Measurements from ENCODE around the gene AJAP1. TPM values are rescaled to one million over a fixed set of nuclear protein-coding genes. Genes with fewer than 3 reads are reported as not detected.

The AJAP1 gene
- total and polyA plus RNA-seq, 2 of the 13 experiments (the other 11 are each of a cell fraction or from before 2014, with no cell fraction given): not detected

DNA sequence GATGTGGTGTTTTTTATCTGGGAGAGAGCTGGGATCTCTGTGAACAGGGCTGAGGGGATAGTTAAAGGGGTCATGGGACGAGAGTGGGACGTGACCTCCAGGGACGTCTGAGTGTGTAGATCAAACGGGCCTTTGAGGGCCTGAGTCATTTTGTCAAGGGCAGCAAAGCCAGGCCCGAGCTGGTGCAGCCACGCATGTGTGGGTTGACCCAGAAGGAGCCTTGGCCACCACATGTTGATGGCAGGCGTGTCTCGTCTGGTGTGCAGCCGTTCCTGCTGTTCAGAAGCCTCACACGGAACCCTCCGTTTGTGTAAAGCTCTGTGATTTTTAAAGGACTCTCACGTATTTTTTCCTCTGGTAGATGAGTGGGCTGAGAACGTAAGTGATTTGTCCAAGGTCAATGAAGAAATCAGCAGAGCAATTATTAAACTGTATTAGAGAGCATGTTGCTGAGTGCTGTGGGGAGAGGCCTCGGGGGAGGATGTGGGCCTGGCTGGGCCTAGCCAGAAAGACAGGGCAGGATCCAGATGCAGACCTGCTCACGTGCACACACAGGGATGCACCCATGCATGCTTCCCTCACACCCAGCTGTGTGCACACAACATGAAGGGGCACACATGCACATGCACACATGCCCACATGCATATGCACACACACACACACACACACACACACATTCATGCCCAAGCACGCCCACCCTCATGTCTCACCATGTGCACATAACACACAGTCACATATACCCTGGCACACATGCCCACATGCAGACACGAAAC is 89.8 kb downstream of the AJAP1 start:
- DNase-seq (ENCODE audit: low spot score) (no peak), FAIRE-seq (no peak), ATAC-seq (no peak)
- ChIA-PET POLR2A (no interaction called here), CTCF (ENCODE audit: low intra/inter-chr PET ratio, low total read pairs) (no interaction called here)
- H3K27me3 ChIP-seq (ENCODE audit: control insufficient read depth in 1 of 2, insufficient read depth in 2 of 2, low read length in 2 of 2): peaks cover 0 to 2% of the 10 kb centered on the region in 2 experiments; a peak in 3 of 5 replicates
- no peak overlapping the region for H3K27ac ChIP-seq (ENCODE audit: extremely low read length, insufficient read depth, low read length)
- no peak overlapping the region for H3K4me2 ChIP-seq (ENCODE audit: low read depth, low read length)
- no peak overlapping the region for H3K9ac ChIP-seq (ENCODE audit: insufficient read depth, low read depth, low read length)
- no peak overlapping the region for H3K4me3 ChIP-seq (replicated peaks in 1 of 3; ENCODE audit: insufficient read depth in 1 of 3, low read depth in 2 of 3, low read length in 3 of 3)
- H2AFZ ChIP-seq (ENCODE audit: low read length): no peak overlapping the region
- no peaks in the 10 kb centered on the region for H4K20me1 ChIP-seq (ENCODE audit: insufficient read depth, low read length)
- in situ Hi-C loops (cut with HindIII; ENCODE audit: extremely low pct_ligation_motif_present, low pct_unique_long_range_greater_than_20kb) (no loop called here), intact Hi-C loops (cut with micrococcal nuclease; ENCODE audit: unreplicated experiment) (loop anchor here (2.0 kb wide), 1 partner anchor 87 kb away; no protein-coding TSS in a partner anchor)
- H3K79me2 ChIP-seq (ENCODE audit: insufficient read depth, low read length): no peaks in the 10 kb centered on the region
- no TSS peak for BruUV-seq (replicated peaks)
- no peaks in the 10 kb centered on the region for H3K36me3 ChIP-seq (replicated peaks in 1 of 2; ENCODE audit: control insufficient read depth in 1 of 2, insufficient read depth in 2 of 2, low read length in 2 of 2)
- no peak for TF ChIP-seq NFE2L1 (CRISPR knock-in tag; IDR thresholded peaks at IDR 0.05; ENCODE audit: borderline replicate concordance)
- TF ChIP-seq, protein P1, sequence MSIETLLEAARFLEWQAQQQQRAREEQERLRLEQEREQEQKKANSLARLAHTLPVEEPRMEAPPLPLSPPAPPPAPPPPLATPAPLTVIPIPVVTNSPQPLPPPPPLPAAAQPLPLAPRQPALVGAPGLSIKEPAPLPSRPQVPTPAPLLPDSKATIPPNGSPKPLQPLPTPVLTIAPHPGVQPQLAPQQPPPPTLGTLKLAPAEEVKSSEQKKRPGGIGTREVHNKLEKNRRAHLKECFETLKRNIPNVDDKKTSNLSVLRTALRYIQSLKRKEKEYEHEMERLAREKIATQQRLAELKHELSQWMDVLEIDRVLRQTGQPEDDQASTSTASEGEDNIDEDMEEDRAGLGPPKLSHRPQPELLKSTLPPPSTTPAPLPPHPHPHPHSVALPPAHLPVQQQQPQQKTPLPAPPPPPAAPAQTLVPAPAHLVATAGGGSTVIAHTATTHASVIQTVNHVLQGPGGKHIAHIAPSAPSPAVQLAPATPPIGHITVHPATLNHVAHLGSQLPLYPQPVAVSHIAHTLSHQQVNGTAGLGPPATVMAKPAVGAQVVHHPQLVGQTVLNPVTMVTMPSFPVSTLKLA (IDR thresholded peaks at IDR 0.05): peak; percentile 73
- H3K9me3 ChIP-seq (ENCODE audit: low read length): no peaks in the 10 kb centered on the region
- no peaks in the 10 kb centered on the region for H3K4me1 ChIP-seq (ENCODE audit: insufficient read depth, low read length)
- WGBS (ENCODE audit: low lambda C conversion rate): 8% methylated on average over 10 of the region's 17 CpGs

DNA sequence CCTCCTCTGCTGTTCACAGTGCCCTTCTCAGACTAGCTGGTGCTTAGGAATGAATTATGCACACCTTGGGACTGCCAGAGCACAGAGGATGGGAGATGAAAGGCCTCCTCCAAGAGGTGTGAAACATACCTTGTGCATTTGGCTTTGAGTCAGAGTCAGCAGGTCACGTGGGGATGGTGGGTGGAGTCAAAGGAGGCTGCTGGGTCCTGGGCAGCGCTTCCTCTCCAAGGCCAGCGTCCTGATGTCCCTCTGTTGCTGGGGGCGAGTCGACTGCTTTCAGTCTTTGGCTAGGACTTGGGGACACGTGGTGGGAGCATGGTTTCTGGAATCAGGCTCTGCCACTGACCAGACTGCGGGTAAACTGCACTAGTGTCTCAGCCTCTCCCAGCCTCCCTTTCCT is 91.2 kb downstream of the AJAP1 start:
- intact Hi-C loops (cut with micrococcal nuclease; ENCODE audit: unreplicated experiment): no loop called here
- FAIRE-seq (no peak), ATAC-seq (no peak), DNase-seq (ENCODE audit: low spot score) (no peak)
- CTCF ChIA-PET (ENCODE audit: low intra/inter-chr PET ratio, low total read pairs): no interaction called here
- H3K4me3 ChIP-seq (replicated peaks in 1 of 3; ENCODE audit: insufficient read depth in 1 of 3, low read depth in 2 of 3, low read length in 3 of 3): no peak overlapping the region
- H3K27me3 ChIP-seq (ENCODE audit: control insufficient read depth in 1 of 2, insufficient read depth in 2 of 2, low read length in 2 of 2): peaks cover 0 to 2% of the 10 kb centered on the region in 2 experiments; a peak in 3 of 5 replicates
- no peak overlapping the region for H3K4me2 ChIP-seq (ENCODE audit: low read depth, low read length)
- 0% methylated on average over 1 of the region's 7 CpGs for WGBS (ENCODE audit: low lambda C conversion rate)
- no peak overlapping the region for H2AFZ ChIP-seq (ENCODE audit: low read length)
- H3K27ac ChIP-seq (ENCODE audit: extremely low read length, insufficient read depth, low read length): no peak overlapping the region
- H3K9me3 ChIP-seq (ENCODE audit: low read length): no peaks in the 10 kb centered on the region
- H3K9ac ChIP-seq (ENCODE audit: insufficient read depth, low read depth, low read length): no peak overlapping the region
- in situ Hi-C loops (cut with HindIII; ENCODE audit: extremely low pct_ligation_motif_present, low pct_unique_long_range_greater_than_20kb): no loop called here
- POLR2A ChIA-PET: no interaction called here
- no peaks in the 10 kb centered on the region for H3K4me1 ChIP-seq (ENCODE audit: insufficient read depth, low read length)
- no TSS peak for BruUV-seq (replicated peaks)
- no peaks in the 10 kb centered on the region for H4K20me1 ChIP-seq (ENCODE audit: insufficient read depth, low read length)
- H3K36me3 ChIP-seq (replicated peaks in 1 of 2; ENCODE audit: control insufficient read depth in 1 of 2, insufficient read depth in 2 of 2, low read length in 2 of 2): no peaks in the 10 kb centered on the region
- H3K79me2 ChIP-seq (ENCODE audit: insufficient read depth, low read length): no peaks in the 10 kb centered on the region
- no peak for TF ChIP-seq THYN1 (CRISPR knock-in tag; IDR thresholded peaks at IDR 0.05; ENCODE audit: borderline replicate concordance, low read depth)
- no peak for TF ChIP-seq SALL1 (CRISPR knock-in tag; IDR thresholded peaks at IDR 0.05)
- no peak for TF ChIP-seq ZNF615 (CRISPR knock-in tag; IDR thresholded peaks at IDR 0.05; ENCODE audit: borderline replicate concordance)
- TF ChIP-seq ISX (CRISPR knock-in tag; conservative IDR thresholded peaks at IDR 0.05): no peak
- TF ChIP-seq NFKBIZ (CRISPR knock-in tag; IDR thresholded peaks at IDR 0.05): no peak
- no peak for TF ChIP-seq ZNF138 (CRISPR knock-in tag; IDR thresholded peaks at IDR 0.05; ENCODE audit: low read depth)
- no peak for TF ChIP-seq NCOA5 (CRISPR knock-in tag; IDR thresholded peaks at IDR 0.05)
- TF ChIP-seq ZSCAN30 (CRISPR knock-in tag; IDR thresholded peaks at IDR 0.05): no peak
- TF ChIP-seq ZKSCAN1 (IDR thresholded peaks at IDR 0.05; ENCODE audit: low read length): no peak
- TF ChIP-seq SUZ12 (IDR thresholded peaks at IDR 0.05; ENCODE audit: low read depth, low read length): no peak
- TF ChIP-seq JUN (CRISPR knock-in tag; IDR thresholded peaks at IDR 0.05): no peak
- no peak for TF ChIP-seq SSRP1 (CRISPR knock-in tag; IDR thresholded peaks at IDR 0.05)
- TF ChIP-seq STAG1 (CRISPR knock-in tag; IDR thresholded peaks at IDR 0.05): no peak
- TF ChIP-seq, protein P2, sequence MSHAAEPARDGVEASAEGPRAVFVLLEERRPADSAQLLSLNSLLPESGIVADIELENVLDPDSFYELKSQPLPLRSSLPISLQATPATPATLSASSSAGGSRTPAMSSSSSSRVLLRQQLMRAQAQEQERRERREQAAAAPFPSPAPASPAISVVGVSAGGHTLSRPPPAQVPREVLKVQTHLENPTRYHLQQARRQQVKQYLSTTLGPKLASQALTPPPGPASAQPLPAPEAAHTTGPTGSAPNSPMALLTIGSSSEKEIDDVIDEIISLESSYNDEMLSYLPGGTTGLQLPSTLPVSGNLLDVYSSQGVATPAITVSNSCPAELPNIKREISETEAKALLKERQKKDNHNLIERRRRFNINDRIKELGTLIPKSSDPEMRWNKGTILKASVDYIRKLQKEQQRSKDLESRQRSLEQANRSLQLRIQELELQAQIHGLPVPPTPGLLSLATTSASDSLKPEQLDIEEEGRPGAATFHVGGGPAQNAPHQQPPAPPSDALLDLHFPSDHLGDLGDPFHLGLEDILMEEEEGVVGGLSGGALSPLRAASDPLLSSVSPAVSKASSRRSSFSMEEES (CRISPR knock-in tag; IDR thresholded peaks at IDR 0.05): no peak
- no peak for TF ChIP-seq SRSF9 (IDR thresholded peaks at IDR 0.05; ENCODE audit: borderline replicate concordance, insufficient read depth, low read depth, low read length, poor library complexity, severe bottlenecking)
